Omental fat pad (tissue), 4 donors: Measurements from ENCODE around the gene KLHL22. TPM values are rescaled to one million over a fixed set of nuclear protein-coding genes. Genes with fewer than 3 reads are reported as not detected.

Experiments used
- ATAC-seq: fragments of 150-250 bp; one replicate; pipeline ENCODE4 v1.9.1; 2016; ENCODE audit warnings: mild to moderate bottlenecking, moderate library complexity; ENCODE audit not compliant: low FRiP score
- DNase-seq: peaks from one replicate; pipeline ENCODE4 v3.0.0-alpha.2; 2019; ENCODE audit warnings: low spot score
- CTCF ChIP-seq, 3 donors: fragments of 450-650 bp; IDR thresholded peaks; one replicate each; pipeline ENCODE4 v1.5.1; 2016 to 2017; ENCODE audit warnings: antibody characterized with exemption in 3 of 3, mild to moderate bottlenecking in 3 of 3, moderate library complexity in 2 of 3
- total RNA-seq, 4 donors: library from RNA; depleted of rRNA; stranded (reverse); fragments of >200 nt; gene quantifications; one replicate each; pipeline ENCODE4 v1.1.0, GENCODE V29; 2016

KLHL22 gene
- total RNA-seq, 4 donors from 2014 or later, result 19.8 to 45.0 (median 32.9) TPM

GRCh38 chr22:20433686-20434241 is 61.8 kb downstream of the KLHL22 start:
- ATAC-seq (no peak), DNase-seq (no peak)
- TF ChIP-seq CTCF (IDR thresholded peaks at IDR 0.05), result no peak

- DNase-seq, result no peak
- TF ChIP-seq CTCF (IDR thresholded peaks at IDR 0.05), result no peak
- no peak for ATAC-seq
These were observed 62.4 kb downstream of the KLHL22 start for GRCh38 chr22:20433191-20433590.

- TF ChIP-seq CTCF (IDR thresholded peaks at IDR 0.05), result no peak
- ATAC-seq (no peak), DNase-seq (no peak)
These were observed 63.3 kb downstream of the KLHL22 start for GRCh38 chr22:20432244-20432686.

GRCh38 chr22:20431511-20432192 is 63.9 kb downstream of the KLHL22 start:
- ATAC-seq (no peak), DNase-seq (no peak)
- TF ChIP-seq CTCF (IDR thresholded peaks at IDR 0.05), result no peak

- TF ChIP-seq CTCF (IDR thresholded peaks at IDR 0.05), result no peak
- DNase-seq (no peak), ATAC-seq (no peak)
These were observed 64.7 kb downstream of the KLHL22 start for GRCh38 chr22:20430720-20431510.

- ATAC-seq, result no peak
- DNase-seq, result no peak
- TF ChIP-seq CTCF (IDR thresholded peaks at IDR 0.05), result no peak
These were observed 65.4 kb downstream of the KLHL22 start for GRCh38 chr22:20430101-20430719.
